ENCODE measurements around the gene TTC23.

TTC23 gene

GRCh38 chr15:99100245-99101173 is 148.9 kb downstream of the TTC23 start:
- DNase-seq = no peak

GRCh38 chr15:99099661-99100060 is 149.7 kb downstream of the TTC23 start:
- DNase-seq = no peak

GRCh38 chr15:99098991-99099390 is 150.4 kb downstream of the TTC23 start:
- DNase-seq = no peak

- no peak for DNase-seq
These were observed 151.0 kb downstream of the TTC23 start for GRCh38 chr15:99098426-99098825.

- no peak for DNase-seq
These were observed 151.7 kb downstream of the TTC23 start for GRCh38 chr15:99097441-99098410.

- DNase-seq = no peak
These were observed 152.4 kb downstream of the TTC23 start for GRCh38 chr15:99096894-99097426.

- no peak for DNase-seq
These were observed 153.0 kb downstream of the TTC23 start for GRCh38 chr15:99096173-99096893.

GRCh38 chr15:99095626-99096025 is 153.8 kb downstream of the TTC23 start:
- DNase-seq = no peak

- no peak for DNase-seq
These were observed 156.7 kb downstream of the TTC23 start for GRCh38 chr15:99092554-99093172.

- DNase-seq = no peak
These were observed 158.4 kb downstream of the TTC23 start for GRCh38 chr15:99090938-99091337.

- DNase-seq = no peak
These were observed 159.2 kb downstream of the TTC23 start for GRCh38 chr15:99090011-99090699.

- no peak for DNase-seq
These were observed 161.9 kb downstream of the TTC23 start for GRCh38 chr15:99087405-99087943.

GRCh38 chr15:99086327-99086667 is 163.1 kb downstream of the TTC23 start:
- no peak for DNase-seq

Data from cortex of kidney (tissue), 1 donor.